Retinal pigment epithelial cell (primary cell): Measurements from ENCODE around the gene ROBO1.

Source experiments
- DNase-seq: peaks from one replicate; pipeline ENCODE4 v3.0.0-alpha.2; 2010; ENCODE audit warnings: low read depth
- H3K4me3 ChIP-seq: 2 replicates; pipeline ENCODE4 v1.5.1; 2011; ENCODE audit warnings: mild to moderate bottlenecking, low read length, control low read depth, moderate library complexity
- TF ChIP-seq, protein P1 (sequence below): conservative IDR thresholded peaks from 2 replicates; pipeline ENCODE4 v1.5.1; 2011; ENCODE audit warnings: low read depth, low read length, control low read depth, inconsistent platforms

ROBO1 gene

DNA sequence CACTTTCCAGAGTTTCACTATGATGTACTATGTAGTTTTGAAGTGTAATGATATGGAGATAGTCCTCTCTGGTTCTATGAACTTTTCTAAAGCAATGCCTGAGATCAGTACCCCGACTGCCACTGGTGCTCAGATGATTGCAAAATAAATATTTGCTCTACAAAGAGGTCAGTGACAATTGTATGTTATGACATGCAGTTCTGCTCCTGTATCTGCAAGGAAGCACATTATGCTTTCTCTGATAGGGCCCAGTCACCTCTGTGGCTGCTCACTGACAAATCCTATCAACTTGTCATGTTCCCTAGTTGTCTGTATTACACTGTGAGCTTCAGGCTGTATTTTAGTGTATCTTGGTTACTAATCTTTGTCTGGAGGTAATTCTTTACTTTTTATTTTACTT lies 362.6 kb downstream of the ROBO1 start:
- no peak overlapping the region for H3K4me3 ChIP-seq
- DNase-seq: no peak
- TF ChIP-seq, protein P1, sequence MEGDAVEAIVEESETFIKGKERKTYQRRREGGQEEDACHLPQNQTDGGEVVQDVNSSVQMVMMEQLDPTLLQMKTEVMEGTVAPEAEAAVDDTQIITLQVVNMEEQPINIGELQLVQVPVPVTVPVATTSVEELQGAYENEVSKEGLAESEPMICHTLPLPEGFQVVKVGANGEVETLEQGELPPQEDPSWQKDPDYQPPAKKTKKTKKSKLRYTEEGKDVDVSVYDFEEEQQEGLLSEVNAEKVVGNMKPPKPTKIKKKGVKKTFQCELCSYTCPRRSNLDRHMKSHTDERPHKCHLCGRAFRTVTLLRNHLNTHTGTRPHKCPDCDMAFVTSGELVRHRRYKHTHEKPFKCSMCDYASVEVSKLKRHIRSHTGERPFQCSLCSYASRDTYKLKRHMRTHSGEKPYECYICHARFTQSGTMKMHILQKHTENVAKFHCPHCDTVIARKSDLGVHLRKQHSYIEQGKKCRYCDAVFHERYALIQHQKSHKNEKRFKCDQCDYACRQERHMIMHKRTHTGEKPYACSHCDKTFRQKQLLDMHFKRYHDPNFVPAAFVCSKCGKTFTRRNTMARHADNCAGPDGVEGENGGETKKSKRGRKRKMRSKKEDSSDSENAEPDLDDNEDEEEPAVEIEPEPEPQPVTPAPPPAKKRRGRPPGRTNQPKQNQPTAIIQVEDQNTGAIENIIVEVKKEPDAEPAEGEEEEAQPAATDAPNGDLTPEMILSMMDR: no peak

DNA sequence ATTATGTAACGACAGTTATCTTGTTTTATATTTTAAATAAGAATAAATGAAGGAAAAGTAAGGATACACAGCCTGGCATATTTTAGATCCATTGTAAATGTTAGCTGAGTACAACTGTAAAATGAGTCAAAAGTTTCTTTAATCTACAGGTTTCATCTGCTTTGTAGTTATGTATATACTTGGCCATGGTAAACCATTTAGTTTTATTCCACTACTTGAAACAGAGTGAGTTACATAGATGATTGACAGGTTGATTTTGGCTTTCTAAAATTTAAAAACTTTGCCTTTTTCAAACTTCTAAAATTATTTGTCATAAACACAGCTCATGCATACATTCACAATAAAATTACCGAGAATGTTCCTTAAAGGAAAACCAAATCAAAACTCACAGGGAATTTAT lies 371.2 kb downstream of the ROBO1 start:
- H3K4me3 ChIP-seq: no peak overlapping the region
- TF ChIP-seq, protein P1: no peak
- no peak for DNase-seq

DNA sequence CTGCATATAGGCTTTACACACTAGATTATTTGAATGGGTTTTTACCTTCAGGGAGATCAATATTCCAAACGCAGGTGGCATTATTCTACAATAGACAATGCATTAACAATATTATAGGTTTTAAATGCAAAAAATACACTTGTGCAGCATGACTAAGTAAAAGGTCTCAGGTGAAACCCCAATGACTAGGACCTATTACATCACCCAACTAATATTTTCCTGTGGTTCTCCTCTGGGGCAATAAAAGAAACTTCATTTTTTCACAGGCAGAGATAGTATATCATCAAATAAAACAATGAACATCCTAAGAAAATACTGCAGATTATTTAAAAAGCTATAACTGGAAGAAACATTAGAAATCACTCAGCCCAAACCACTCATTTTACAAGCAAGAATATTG lies 375.3 kb downstream of the ROBO1 start:
- TF ChIP-seq, protein P1: no peak
- no peak for DNase-seq
- H3K4me3 ChIP-seq: no peak overlapping the region

DNA sequence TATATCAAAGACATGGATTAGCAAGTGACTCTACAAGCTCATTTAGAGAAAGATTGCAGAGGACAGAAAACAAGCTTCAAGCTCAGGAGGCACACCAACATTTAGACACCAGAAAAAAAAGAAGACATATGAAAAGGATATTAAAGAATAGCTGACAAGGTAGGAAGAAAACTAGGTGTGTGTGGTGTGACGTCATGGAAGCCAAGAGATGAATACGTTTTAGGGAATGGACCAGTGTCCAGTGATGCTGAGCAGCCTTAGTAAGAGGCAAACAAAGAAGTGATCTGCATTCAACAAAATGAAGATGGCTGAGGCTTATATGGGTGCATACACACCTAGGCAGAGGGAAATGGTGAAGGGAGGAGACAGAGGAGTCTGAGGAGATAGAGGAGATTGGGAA lies 377.4 kb downstream of the ROBO1 start:
- no peak overlapping the region for H3K4me3 ChIP-seq
- TF ChIP-seq, protein P1: no peak
- DNase-seq: no peak

DNA sequence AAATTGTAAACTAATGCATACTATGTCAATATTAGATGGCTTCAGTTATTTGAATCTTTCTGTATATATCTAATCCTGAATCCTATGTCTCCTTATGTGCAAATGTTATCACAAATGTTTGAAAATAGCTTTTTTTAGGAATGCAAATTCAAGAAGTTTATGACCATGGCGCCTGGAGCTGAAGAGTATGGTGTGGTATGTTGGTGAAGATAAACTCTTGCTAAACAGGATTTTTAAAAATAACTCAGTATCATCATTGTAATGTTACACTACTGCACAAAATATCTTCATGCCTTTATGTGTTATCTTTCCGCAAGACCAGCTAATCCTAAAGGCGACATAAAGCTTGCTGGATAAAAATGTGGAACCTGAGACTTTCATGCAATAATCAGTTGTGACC lies 382.6 kb downstream of the ROBO1 start:
- H3K4me3 ChIP-seq: no peak overlapping the region
- DNase-seq: no peak
- TF ChIP-seq, protein P1: no peak

DNA sequence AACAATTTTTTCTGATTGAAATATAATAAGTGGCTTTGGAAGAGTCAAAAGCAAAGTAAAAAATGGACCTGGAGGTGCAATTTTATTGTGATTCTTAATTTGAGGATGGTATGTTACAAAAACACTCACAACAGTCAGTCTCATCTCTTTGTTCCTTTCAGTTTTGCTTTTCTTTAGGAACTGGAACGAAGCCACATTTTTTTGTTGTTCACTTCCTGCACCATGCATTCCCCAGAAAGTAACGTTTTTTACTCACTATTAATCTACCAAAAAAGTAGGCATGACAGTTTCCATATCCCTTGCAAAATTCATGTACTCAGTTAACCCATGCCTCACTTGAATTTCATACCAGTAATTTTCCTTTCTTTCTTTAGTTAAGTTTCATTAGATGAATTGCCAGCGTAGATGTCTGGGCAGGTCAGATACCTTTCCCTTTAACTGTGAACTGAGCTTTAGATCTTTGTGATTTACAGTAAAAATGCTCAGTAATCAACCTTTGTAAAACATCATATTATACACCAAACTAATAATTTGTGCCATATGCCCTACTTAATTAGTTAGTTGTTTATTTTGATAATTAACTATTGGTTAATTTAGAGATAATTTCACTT lies 384.3 kb downstream of the ROBO1 start:
- H3K4me3 ChIP-seq: no peak overlapping the region
- DNase-seq: no peak
- TF ChIP-seq, protein P1: no peak

DNA sequence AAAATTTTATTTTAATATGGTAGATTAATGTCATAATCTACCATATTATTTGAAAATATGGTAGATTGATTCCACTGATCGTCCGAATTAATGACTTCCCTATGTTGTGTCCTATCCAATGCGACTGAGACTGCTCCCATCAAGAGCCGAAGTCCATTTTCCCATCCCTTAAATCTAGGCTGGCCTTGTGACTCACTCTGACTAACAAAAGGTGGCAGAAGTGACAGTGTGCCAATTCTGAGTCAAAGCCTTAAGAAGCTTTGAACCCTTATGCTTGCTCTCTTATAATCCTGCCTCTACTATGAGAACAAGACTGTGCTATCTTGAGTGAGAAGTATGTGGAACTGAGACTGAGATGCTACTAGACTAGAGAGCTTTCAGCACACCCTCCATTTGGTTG lies 387.2 kb downstream of the ROBO1 start:
- no peak for DNase-seq
- no peak overlapping the region for H3K4me3 ChIP-seq
- TF ChIP-seq, protein P1: no peak
